NOMO-1 treated with dmso at 0.1 percent for 144 hours (cell line): ENCODE data around the gene METTL25.
A peak's percentile ranks its signal among the peaks of the same experiment; 100 is the strongest.

Experiments
- DNase-seq: peaks from one replicate; lab custom pipeline; 2025; ENCODE audit not compliant: unreplicated experiment; lab: John Stamatoyannopoulos, UW

Gene METTL25

GRCh38 chr12:82406651-82407050, 48.3 kb downstream of the METTL25 start:
- no peak for DNase-seq

GRCh38 chr12:82407481-82407880, 49.2 kb downstream of the METTL25 start:
- DNase-seq = no peak

- DNase-seq = no peak
Measured at GRCh38 chr12:82408844-82409243, 50.5 kb downstream of the METTL25 start.

- DNase-seq = no peak
Measured at GRCh38 chr12:82411546-82412230, 53.4 kb downstream of the METTL25 start.

- no peak for DNase-seq
Measured at GRCh38 chr12:82412246-82412645, 53.9 kb downstream of the METTL25 start.

- DNase-seq = no peak
Measured at GRCh38 chr12:82414044-82414443, 55.7 kb downstream of the METTL25 start.

GRCh38 chr12:82414926-82415325, 56.6 kb downstream of the METTL25 start:
- DNase-seq = no peak

GRCh38 chr12:82415402-82415801, 57.1 kb downstream of the METTL25 start:
- no peak for DNase-seq

GRCh38 chr12:82425241-82425640, 66.9 kb downstream of the METTL25 start:
- no peak for DNase-seq

- no peak for DNase-seq
Measured at GRCh38 chr12:82426081-82426480, 67.8 kb downstream of the METTL25 start.

GRCh38 chr12:82426586-82426985, 68.3 kb downstream of the METTL25 start:
- DNase-seq = no peak

- DNase-seq = no peak
Measured at GRCh38 chr12:82430541-82431145, 72.3 kb downstream of the METTL25 start.

GRCh38 chr12:82434392-82434911, 76.1 kb downstream of the METTL25 start:
- no peak for DNase-seq

GRCh38 chr12:82436354-82436753, 78.0 kb downstream of the METTL25 start:
- no peak for DNase-seq

- DNase-seq = no peak
Measured at GRCh38 chr12:82437744-82438143, 79.4 kb downstream of the METTL25 start.

- no peak for DNase-seq
Measured at GRCh38 chr12:82438356-82438755, 80.0 kb downstream of the METTL25 start.

- DNase-seq = no peak
Measured at GRCh38 chr12:82440885-82441284, 82.6 kb downstream of the METTL25 start.

GRCh38 chr12:82448911-82449578, 90.7 kb downstream of the METTL25 start:
- DNase-seq = no peak

- DNase-seq = no peak
Measured at GRCh38 chr12:82456633-82457032, 98.3 kb downstream of the METTL25 start.

GRCh38 chr12:82458101-82458500, 99.8 kb downstream of the METTL25 start:
- no peak for DNase-seq

GRCh38 chr12:82461393-82461792, 103.1 kb downstream of the METTL25 start:
- no peak for DNase-seq

- peak; percentile 40 for DNase-seq
Measured at GRCh38 chr12:82461836-82462235, 103.5 kb downstream of the METTL25 start.
